ENCODE measurements around the gene COL9A1. TPM values are rescaled to one million over a fixed set of nuclear protein-coding genes. Genes with fewer than 3 reads are reported as not detected.

COL9A1 gene
- total RNA-seq, 1 experiment from 2014 or later, result not detected

DNA sequence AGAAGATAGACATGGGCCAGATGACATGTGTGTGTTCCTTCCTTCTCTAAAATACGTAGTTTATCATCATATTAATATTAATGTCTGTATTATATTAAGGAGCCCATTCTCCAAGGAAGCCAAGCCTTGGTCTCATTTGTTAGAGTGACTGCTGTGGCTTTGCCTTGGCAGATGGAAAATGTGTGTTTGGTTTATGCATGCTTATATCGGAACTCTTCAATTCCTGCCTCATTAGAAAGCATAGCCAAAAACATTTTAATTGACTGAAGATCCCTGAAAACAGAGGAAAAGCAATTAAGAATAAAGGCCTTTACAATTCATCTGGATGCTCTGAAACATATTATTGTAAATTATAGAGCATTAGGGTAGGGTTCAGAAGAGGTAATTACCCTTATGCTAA lies 106.4 kb downstream of the COL9A1 start:
- H3K9me3 ChIP-seq (ENCODE audit: control insufficient read depth in 1 of 2, insufficient read depth in 1 of 2, low read depth in 1 of 2, low read length in 2 of 2), result no peaks in the 10 kb centered on the region
- no peak overlapping the region for H3K9ac ChIP-seq (ENCODE audit: low read length)
- no peak overlapping the region for H3K4me3 ChIP-seq (replicated peaks in 1 of 2; ENCODE audit: low read depth in 1 of 2, low read length in 2 of 2)
- RAD21 ChIA-PET (ENCODE audit: low non-redundant PET in 1 of 2, low total read pairs in 2 of 2, uncharacterized antibody in 2 of 2, unreplicated experiment in 2 of 2), result no interaction called here
- H3K9me2 ChIP-seq (ENCODE audit: insufficient read depth), result no peaks in the 10 kb centered on the region
- POLR2A ChIA-PET, result no interaction called here
- ATAC-seq (no peak), DNase-seq (ENCODE audit: low read depth, low spot score) (no peak)
- H3K4me2 ChIP-seq (ENCODE audit: low read length), result no peak overlapping the region
- H2AFZ ChIP-seq (ENCODE audit: low read depth, low read length, poor library complexity, severe bottlenecking), result no peak overlapping the region
- H3K79me2 ChIP-seq (ENCODE audit: insufficient read depth, low read length), result no peaks in the 10 kb centered on the region
- H3K4me1 ChIP-seq (ENCODE audit: control insufficient read depth in 1 of 2, insufficient read depth in 2 of 2, low read length in 2 of 2), result no peaks in the 10 kb centered on the region
- H3K27me3 ChIP-seq (ENCODE audit: insufficient read depth, low read length), result peaks cover 50% of the 10 kb centered on the region
- no peak overlapping the region for H3K27ac ChIP-seq (ENCODE audit: low read depth, low read length)
- CTCF ChIA-PET, result interaction anchor here (1.4 kb wide), 1 partner anchor 25 kb away, joined by 3 read pairs; no protein-coding TSS in a partner anchor
- no peaks in the 10 kb centered on the region for H4K20me1 ChIP-seq (ENCODE audit: insufficient read depth)
- no peaks in the 10 kb centered on the region for H3K36me3 ChIP-seq (ENCODE audit: control insufficient read depth in 1 of 2, insufficient read depth in 2 of 2, low read length in 2 of 2)
- TF ChIP-seq, protein P1, sequence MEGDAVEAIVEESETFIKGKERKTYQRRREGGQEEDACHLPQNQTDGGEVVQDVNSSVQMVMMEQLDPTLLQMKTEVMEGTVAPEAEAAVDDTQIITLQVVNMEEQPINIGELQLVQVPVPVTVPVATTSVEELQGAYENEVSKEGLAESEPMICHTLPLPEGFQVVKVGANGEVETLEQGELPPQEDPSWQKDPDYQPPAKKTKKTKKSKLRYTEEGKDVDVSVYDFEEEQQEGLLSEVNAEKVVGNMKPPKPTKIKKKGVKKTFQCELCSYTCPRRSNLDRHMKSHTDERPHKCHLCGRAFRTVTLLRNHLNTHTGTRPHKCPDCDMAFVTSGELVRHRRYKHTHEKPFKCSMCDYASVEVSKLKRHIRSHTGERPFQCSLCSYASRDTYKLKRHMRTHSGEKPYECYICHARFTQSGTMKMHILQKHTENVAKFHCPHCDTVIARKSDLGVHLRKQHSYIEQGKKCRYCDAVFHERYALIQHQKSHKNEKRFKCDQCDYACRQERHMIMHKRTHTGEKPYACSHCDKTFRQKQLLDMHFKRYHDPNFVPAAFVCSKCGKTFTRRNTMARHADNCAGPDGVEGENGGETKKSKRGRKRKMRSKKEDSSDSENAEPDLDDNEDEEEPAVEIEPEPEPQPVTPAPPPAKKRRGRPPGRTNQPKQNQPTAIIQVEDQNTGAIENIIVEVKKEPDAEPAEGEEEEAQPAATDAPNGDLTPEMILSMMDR (IDR thresholded peaks at IDR 0.05 in 2 of 3, conservative IDR thresholded peaks at IDR 0.05 in 1 of 3; ENCODE audit: borderline replicate concordance in 1 of 3, insufficient read depth in 1 of 3, low read depth in 2 of 3, low read length in 2 of 3), result no peak
- TF ChIP-seq, protein P2, sequence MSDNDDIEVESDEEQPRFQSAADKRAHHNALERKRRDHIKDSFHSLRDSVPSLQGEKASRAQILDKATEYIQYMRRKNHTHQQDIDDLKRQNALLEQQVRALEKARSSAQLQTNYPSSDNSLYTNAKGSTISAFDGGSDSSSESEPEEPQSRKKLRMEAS (IDR thresholded peaks at IDR 0.05), result no peak
- TF ChIP-seq, protein P3, sequence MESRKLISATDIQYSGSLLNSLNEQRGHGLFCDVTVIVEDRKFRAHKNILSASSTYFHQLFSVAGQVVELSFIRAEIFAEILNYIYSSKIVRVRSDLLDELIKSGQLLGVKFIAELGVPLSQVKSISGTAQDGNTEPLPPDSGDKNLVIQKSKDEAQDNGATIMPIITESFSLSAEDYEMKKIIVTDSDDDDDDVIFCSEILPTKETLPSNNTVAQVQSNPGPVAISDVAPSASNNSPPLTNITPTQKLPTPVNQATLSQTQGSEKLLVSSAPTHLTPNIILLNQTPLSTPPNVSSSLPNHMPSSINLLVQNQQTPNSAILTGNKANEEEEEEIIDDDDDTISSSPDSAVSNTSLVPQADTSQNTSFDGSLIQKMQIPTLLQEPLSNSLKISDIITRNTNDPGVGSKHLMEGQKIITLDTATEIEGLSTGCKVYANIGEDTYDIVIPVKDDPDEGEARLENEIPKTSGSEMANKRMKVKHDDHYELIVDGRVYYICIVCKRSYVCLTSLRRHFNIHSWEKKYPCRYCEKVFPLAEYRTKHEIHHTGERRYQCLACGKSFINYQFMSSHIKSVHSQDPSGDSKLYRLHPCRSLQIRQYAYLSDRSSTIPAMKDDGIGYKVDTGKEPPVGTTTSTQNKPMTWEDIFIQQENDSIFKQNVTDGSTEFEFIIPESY (IDR thresholded peaks at IDR 0.05; ENCODE audit: extremely low read depth, insufficient replicate concordance, low read length), result no peak
- no peak for TF ChIP-seq SRF (IDR thresholded peaks at IDR 0.05; ENCODE audit: low read depth)
- TF ChIP-seq CBX3 (IDR thresholded peaks at IDR 0.05; ENCODE audit: low read depth), result no peak
- TF ChIP-seq, protein P4, sequence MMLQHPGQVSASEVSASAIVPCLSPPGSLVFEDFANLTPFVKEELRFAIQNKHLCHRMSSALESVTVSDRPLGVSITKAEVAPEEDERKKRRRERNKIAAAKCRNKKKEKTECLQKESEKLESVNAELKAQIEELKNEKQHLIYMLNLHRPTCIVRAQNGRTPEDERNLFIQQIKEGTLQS (IDR thresholded peaks at IDR 0.05), result no peak
- no peak for TF ChIP-seq CEBPB (IDR thresholded peaks at IDR 0.05; ENCODE audit: low read depth)
- no peak for TF ChIP-seq EGR1 (IDR thresholded peaks at IDR 0.05; ENCODE audit: low read depth)
- TF ChIP-seq, protein P5, sequence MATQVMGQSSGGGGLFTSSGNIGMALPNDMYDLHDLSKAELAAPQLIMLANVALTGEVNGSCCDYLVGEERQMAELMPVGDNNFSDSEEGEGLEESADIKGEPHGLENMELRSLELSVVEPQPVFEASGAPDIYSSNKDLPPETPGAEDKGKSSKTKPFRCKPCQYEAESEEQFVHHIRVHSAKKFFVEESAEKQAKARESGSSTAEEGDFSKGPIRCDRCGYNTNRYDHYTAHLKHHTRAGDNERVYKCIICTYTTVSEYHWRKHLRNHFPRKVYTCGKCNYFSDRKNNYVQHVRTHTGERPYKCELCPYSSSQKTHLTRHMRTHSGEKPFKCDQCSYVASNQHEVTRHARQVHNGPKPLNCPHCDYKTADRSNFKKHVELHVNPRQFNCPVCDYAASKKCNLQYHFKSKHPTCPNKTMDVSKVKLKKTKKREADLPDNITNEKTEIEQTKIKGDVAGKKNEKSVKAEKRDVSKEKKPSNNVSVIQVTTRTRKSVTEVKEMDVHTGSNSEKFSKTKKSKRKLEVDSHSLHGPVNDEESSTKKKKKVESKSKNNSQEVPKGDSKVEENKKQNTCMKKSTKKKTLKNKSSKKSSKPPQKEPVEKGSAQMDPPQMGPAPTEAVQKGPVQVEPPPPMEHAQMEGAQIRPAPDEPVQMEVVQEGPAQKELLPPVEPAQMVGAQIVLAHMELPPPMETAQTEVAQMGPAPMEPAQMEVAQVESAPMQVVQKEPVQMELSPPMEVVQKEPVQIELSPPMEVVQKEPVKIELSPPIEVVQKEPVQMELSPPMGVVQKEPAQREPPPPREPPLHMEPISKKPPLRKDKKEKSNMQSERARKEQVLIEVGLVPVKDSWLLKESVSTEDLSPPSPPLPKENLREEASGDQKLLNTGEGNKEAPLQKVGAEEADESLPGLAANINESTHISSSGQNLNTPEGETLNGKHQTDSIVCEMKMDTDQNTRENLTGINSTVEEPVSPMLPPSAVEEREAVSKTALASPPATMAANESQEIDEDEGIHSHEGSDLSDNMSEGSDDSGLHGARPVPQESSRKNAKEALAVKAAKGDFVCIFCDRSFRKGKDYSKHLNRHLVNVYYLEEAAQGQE (IDR thresholded peaks at IDR 0.05; ENCODE audit: low read depth), result no peak
- TF ChIP-seq RAD21 (IDR thresholded peaks at IDR 0.05; ENCODE audit: low read depth), result no peak
- TF ChIP-seq JUND (IDR thresholded peaks at IDR 0.05), result no peak
- no peak for TF ChIP-seq ELF1 (IDR thresholded peaks at IDR 0.05; ENCODE audit: borderline replicate concordance, low read depth)
- no peak for TF ChIP-seq ZFX (IDR thresholded peaks at IDR 0.05)
- no peak for TF ChIP-seq POLR2A (IDR thresholded peaks at IDR 0.05; ENCODE audit: borderline replicate concordance, extremely low read depth, insufficient read depth, insufficient read length)
- no peak for TF ChIP-seq TCF7L2 (IDR thresholded peaks at IDR 0.05; ENCODE audit: borderline replicate concordance, extremely low read depth, insufficient read depth, insufficient read length)
- no peak for TF ChIP-seq YY1 (IDR thresholded peaks at IDR 0.05; ENCODE audit: extremely low read depth, insufficient replicate concordance, low read depth, low read length)
- TF ChIP-seq ZNF274 (IDR thresholded peaks at IDR 0.05; ENCODE audit: low read depth, low read length), result no peak
- no peak for TF ChIP-seq EZH2phosphoT487 (IDR thresholded peaks at IDR 0.05; ENCODE audit: borderline replicate concordance)
- no peak for TF ChIP-seq SIN3A (IDR thresholded peaks at IDR 0.05; ENCODE audit: low read depth)
- no peak for TF ChIP-seq EZH2 (IDR thresholded peaks at IDR 0.05)
- intact Hi-C loops (cut with micrococcal nuclease), result no loop called here
- BruUV-seq (replicated peaks), result no TSS peak

Measured in HCT116 (cell line).